H1 (cell line): Measurements from ENCODE around the gene DEK. TPM values are rescaled to one million over a fixed set of nuclear protein-coding genes. Genes with fewer than 3 reads are reported as not detected.

ENCODE experiments used
- ATF3 ChIP-seq: IDR thresholded peaks from 2 replicates; pipeline ENCODE4 v1.6.1; 2011; ENCODE audit warnings: low read depth, mild to moderate bottlenecking, low read length; ENCODE audit not compliant: insufficient read depth
- CBX5 ChIP-seq: fragments of 300-800, 300-1000 bp; sonication (generic); IDR thresholded peaks from 2 replicates; pipeline ENCODE4 v1.7.1; 2016; ENCODE audit warnings: antibody characterized with exemption, low read length, low read depth
- CHD7 ChIP-seq: fragments of 300-600 bp; sonication (generic); IDR thresholded peaks from 2 replicates; pipeline ENCODE4 v1.7.1; 2012; ENCODE audit warnings: low read length, moderate library complexity, mild to moderate bottlenecking, inconsistent platforms; ENCODE audit not compliant: insufficient replicate concordance
- GTF2F1 ChIP-seq: IDR thresholded peaks from 2 replicates; pipeline ENCODE4 v1.6.1; 2012; ENCODE audit warnings: low read depth, low read length, improper control_type of control experiment, borderline replicate concordance
- KDM4A ChIP-seq: IDR thresholded peaks from one replicate; pipeline ENCODE4 v1.7.1; 2012; ENCODE audit warnings: low read depth, mild to moderate bottlenecking, moderate library complexity, low read length, inconsistent platforms; ENCODE audit not compliant: severe bottlenecking
- RBBP5 ChIP-seq: IDR thresholded peaks from 2 replicates; pipeline ENCODE4 v1.7.1; 2012; ENCODE audit warnings: low read depth, mild to moderate bottlenecking, inconsistent platforms, low read length, moderate library complexity, borderline replicate concordance
- RXRA ChIP-seq: IDR thresholded peaks from 2 replicates; pipeline ENCODE4 v1.6.1; 2011; ENCODE audit warnings: low read depth, mild to moderate bottlenecking, low read length, moderate library complexity; ENCODE audit not compliant: insufficient read depth
- YY1 ChIP-seq: IDR thresholded peaks from 2 replicates; pipeline ENCODE4 v1.6.1; 2011; ENCODE audit warnings: low read depth, mild to moderate bottlenecking, low read length
- polyA plus RNA-seq, 7 experiments: library from polyadenylated mRNA; depleted of rRNA in 3 of 7; stranded (reverse) in 5 of 7; unstranded in 2 of 7; fragments of >200 nt in 5 of 7; fragments of 200-250 nt in 2 of 7; gene quantifications; 1 replicate in 5 of 7; 2 replicates in 1 of 7; 4 replicates in 1 of 7; pipeline versions ENCODE4 v1.2.1 to v1.2.3, GENCODE V29; 2011 to 2013; ENCODE audit warnings: missing spikeins in 2 of 7, mixed read lengths in 2 of 7
- total RNA-seq: library from RNA; stranded (reverse); fragmentation: NEBNext Ultra II Directional; extraction: Animal tissue kit (Norgen Biotek cat#: 25700); gene quantifications from 2 replicates; pipeline ENCODE4 v1.2.1, GENCODE V29; 2021

Gene DEK
- total and polyA plus RNA-seq, 2 of the 8 experiments (the other 6 are each of a cell fraction or from before 2014, with no cell fraction given) = 40.0 to 228 TPM

GRCh38 chr6:18263418-18264218, 712 bp downstream of the DEK start (continued):
- no peak for TF ChIP-seq GTF2F1
- peak; percentile 76; the same call in 1 of the 2 replicates for TF ChIP-seq RBBP5
- TF ChIP-seq CBX5 = no peak
- no peak for TF ChIP-seq ATF3
- peak; percentile 44; the same call in 1 of the 2 replicates for TF ChIP-seq YY1
- no peak for TF ChIP-seq RXRA
- TF ChIP-seq KDM4A = peak; percentile 28
- no peak for TF ChIP-seq CHD7
